DOHH2 (cell line): Measurements from ENCODE around the gene CTNNAL1.
A peak's percentile ranks its signal among the peaks of the same experiment; 100 is the strongest.

Experiments
- H3F3A ChIP-seq: fragments of 200-600 bp; sonication (generic), shearing (Covaris generic); 2 replicates; pipeline ENCODE4 v1.6.0; 2016; ENCODE audit warnings: antibody characterized with exemption, mild to moderate bottlenecking; ENCODE audit not compliant: control insufficient read depth, insufficient read depth
- H3K27ac ChIP-seq: fragments of 200-600 bp; sonication (generic); 2 replicates; pipeline ENCODE4 v1.5.1; 2014; ENCODE audit warnings: low read depth, mild to moderate bottlenecking, low read length, moderate library complexity
- H3K27me3 ChIP-seq: fragments of 200-600 bp; sonication (generic); 2 replicates; pipeline ENCODE4 v1.6.1; 2014; ENCODE audit warnings: mild to moderate bottlenecking, low read length, mixed read lengths; ENCODE audit not compliant: control insufficient read depth
- H3K36me3 ChIP-seq: fragments of 200-600 bp; sonication (generic); 2 replicates; pipeline ENCODE4 v1.6.1; 2014; ENCODE audit warnings: mild to moderate bottlenecking, low read length, moderate library complexity, mixed read lengths; ENCODE audit not compliant: control insufficient read depth
- H3K4me1 ChIP-seq: fragments of 200-600 bp; sonication (generic); 2 replicates; pipeline ENCODE4 v1.6.1; 2014; ENCODE audit warnings: mild to moderate bottlenecking, low read length, mixed read lengths; ENCODE audit not compliant: control insufficient read depth
- H3K4me2 ChIP-seq: fragments of 200-600 bp; sonication (generic); 2 replicates; pipeline ENCODE4 v1.6.0; 2014; ENCODE audit warnings: mild to moderate bottlenecking, low read length, moderate library complexity
- H3K4me3 ChIP-seq: fragments of 200-600 bp; sonication (generic); 2 replicates; pipeline ENCODE4 v1.5.1; 2014; ENCODE audit warnings: mild to moderate bottlenecking, low read length, mixed read lengths
- H3K79me2 ChIP-seq: fragments of 200-600 bp; sonication (generic); 2 replicates; pipeline ENCODE4 v1.6.1; 2014; ENCODE audit warnings: mild to moderate bottlenecking, low read length, mixed read lengths; ENCODE audit not compliant: control insufficient read depth
- H3K9me2 ChIP-seq: fragments of 200-600 bp; sonication (generic); replicated peaks from 2 replicates; pipeline ENCODE4 v1.6.1; 2014; ENCODE audit warnings: mild to moderate bottlenecking, low read length, mixed read lengths; ENCODE audit not compliant: control insufficient read depth
- H3K9me3 ChIP-seq: fragments of 200-600 bp; sonication (generic); 2 replicates; pipeline ENCODE4 v1.6.1; 2014; ENCODE audit warnings: antibody characterized with exemption, low read length, mixed read lengths; ENCODE audit not compliant: control insufficient read depth, insufficient read depth
- H4K20me1 ChIP-seq: fragments of 200-600 bp; sonication (generic); 2 replicates; pipeline ENCODE4 v1.6.0; 2014; ENCODE audit warnings: low read depth, mild to moderate bottlenecking, antibody characterized with exemption, low read length, moderate library complexity; ENCODE audit not compliant: control insufficient read depth, insufficient read depth
- CTCF ChIP-seq: fragments of 200-600 bp; sonication (generic); IDR thresholded peaks from one replicate; pipeline ENCODE4 v1.5.1; 2014; ENCODE audit warnings: antibody characterized with exemption, mild to moderate bottlenecking, low read depth, low read length; ENCODE audit not compliant: poor library complexity, severe bottlenecking
- EZH2phosphoT487 ChIP-seq: fragments of 200-600 bp; sonication (generic); IDR thresholded peaks from 2 replicates; pipeline ENCODE4 v1.6.1; 2017; ENCODE audit warnings: borderline replicate concordance, mild to moderate bottlenecking, antibody characterized with exemption, low read length, moderate library complexity, mixed read lengths

The CTNNAL1 gene

GRCh38 chr9:109011231-109011671 lies 2.0 kb downstream of the CTNNAL1 start:
- H3K27ac ChIP-seq = no peak overlapping the region

GRCh38 chr9:109010746-109011145 lies 2.6 kb downstream of the CTNNAL1 start:
- no peaks in the 10 kb centered on the region for H3K9me3 ChIP-seq
- H3F3A ChIP-seq = peaks cover 19% of the 10 kb centered on the region
- peak overlapping the region; percentile 74; the same call in 1 of the 2 replicates for H3K4me2 ChIP-seq
- TF ChIP-seq CTCF = no peak
- no peak for TF ChIP-seq EZH2phosphoT487
- H3K4me1 ChIP-seq = peaks cover 23% of the 10 kb centered on the region
- H3K36me3 ChIP-seq = no peaks in the 10 kb centered on the region; the same call in 1 of the 2 replicates
- no peaks in the 10 kb centered on the region for H3K9me2 ChIP-seq
- H3K27me3 ChIP-seq = no peaks in the 10 kb centered on the region
- H3K4me3 ChIP-seq = no peak overlapping the region
- no peak overlapping the region for H3K27ac ChIP-seq
- H3K79me2 ChIP-seq = peaks cover 56% of the 10 kb centered on the region
- H4K20me1 ChIP-seq = peaks cover 3% of the 10 kb centered on the region

More at GRCh38 chr9:109011231-109011671, 2.0 kb downstream of the CTNNAL1 start:
- peaks cover 23% of the 10 kb centered on the region for H3K4me1 ChIP-seq
- TF ChIP-seq CTCF (no peak), EZH2phosphoT487 (no peak)
- H3K4me2 ChIP-seq = peak overlapping the region; percentile 74
- H3F3A ChIP-seq = peaks cover 24% of the 10 kb centered on the region
- peaks cover 53% of the 10 kb centered on the region for H3K79me2 ChIP-seq
- peak overlapping the region; percentile 77 for H3K4me3 ChIP-seq
- H4K20me1 ChIP-seq = peaks cover 3% of the 10 kb centered on the region
- H3K9me2 ChIP-seq = no peaks in the 10 kb centered on the region
- H3K27me3 ChIP-seq = no peaks in the 10 kb centered on the region
- H3K9me3 ChIP-seq = no peaks in the 10 kb centered on the region
- no peaks in the 10 kb centered on the region; the same call in 1 of the 2 replicates for H3K36me3 ChIP-seq

- Histone ChIP-seq H3K27me3 (no peaks in the 10 kb centered on the region), H3K27ac (no peak overlapping the region), H3K79me2 (peaks cover 57% of the 10 kb centered on the region), H3K4me3 (no peak overlapping the region), H3F3A (no peaks in the 10 kb centered on the region), H3K9me3 (peaks cover 7% of the 10 kb centered on the region; the same call in 1 of the 2 replicates), H3K9me2 (no peaks in the 10 kb centered on the region), H3K4me2 (no peak overlapping the region), H3K4me1 (peaks cover under 1% of the 10 kb centered on the region), H4K20me1 (no peaks in the 10 kb centered on the region; the same call in 1 of the 2 replicates), H3K36me3 (no peaks in the 10 kb centered on the region)
- TF ChIP-seq CTCF = no peak
- no peak for TF ChIP-seq EZH2phosphoT487
Observed at GRCh38 chr9:109005678-109006077, 7.6 kb downstream of the CTNNAL1 start.
